IPS-NIHi11 (cell line): ENCODE data around the gene PADI2.

Source experiments
- DNase-seq: peaks from one replicate; pipeline ENCODE4 v3.0.0; 2012; ENCODE audit warnings: mixed read lengths, low spot score

The PADI2 gene

GRCh38 chr1:17018849-17019248, 100.4 kb downstream of the PADI2 start:
- DNase-seq, result no peak

- no peak for DNase-seq
Measured at GRCh38 chr1:17017435-17017834, 101.8 kb downstream of the PADI2 start.
